SU-DHL-6 (cell line): ENCODE measurements around the gene ZNF654.
A peak's percentile ranks its signal among the peaks of the same experiment; 100 is the strongest.
"Not testable (repeated sequence)": the region's sequence is repeated elsewhere in the genome, so short reads cannot be mapped to it uniquely, and the experiment has no call there.

ENCODE experiments used
- H2AFZ ChIP-seq: fragments of 200-600 bp; sonication (generic); 2 replicates; pipeline ENCODE4 v1.6.1; 2014; ENCODE audit warnings: low read depth, mild to moderate bottlenecking, moderate library complexity, mixed read lengths, antibody characterized with exemption, low read length; ENCODE audit not compliant: severe bottlenecking
- H3F3A ChIP-seq: fragments of 200-600 bp; shearing (Covaris generic); 2 replicates; pipeline ENCODE4 v1.6.0; 2016; ENCODE audit warnings: antibody characterized with exemption, mild to moderate bottlenecking; ENCODE audit not compliant: insufficient read depth
- H3K27ac ChIP-seq: fragments of 200-600 bp; sonication (generic); 2 replicates; pipeline ENCODE4 v1.5.1; 2016; ENCODE audit warnings: low read depth, mild to moderate bottlenecking, low read length, moderate library complexity, mixed read lengths
- H3K27me3 ChIP-seq: fragments of 200-600 bp; sonication (generic), shearing (Covaris generic); 2 replicates; pipeline ENCODE4 v1.6.0; 2014; ENCODE audit warnings: mild to moderate bottlenecking, low read length
- H3K36me3 ChIP-seq: fragments of 200-600 bp; sonication (generic); 2 replicates; pipeline ENCODE4 v1.6.1; 2014; ENCODE audit warnings: mild to moderate bottlenecking, low read length, mixed read lengths
- H3K4me2 ChIP-seq: fragments of 300-600, 200-600 bp; shearing (Covaris generic), sonication (generic); 2 replicates; pipeline ENCODE4 v1.6.0; 2014; ENCODE audit warnings: low read length, low read depth, mild to moderate bottlenecking; ENCODE audit not compliant: poor library complexity, severe bottlenecking
- H3K4me3 ChIP-seq: fragments of 200-600 bp; sonication (generic); 2 replicates; pipeline ENCODE4 v1.5.1; 2014; ENCODE audit warnings: antibody characterized with exemption, low read length, mild to moderate bottlenecking, mixed read lengths; ENCODE audit not compliant: insufficient read depth, poor library complexity, severe bottlenecking
- H3K79me2 ChIP-seq: fragments of 200-600 bp; sonication (generic); 2 replicates; pipeline ENCODE4 v1.6.1; 2014; ENCODE audit warnings: mild to moderate bottlenecking, low read length, moderate library complexity; ENCODE audit not compliant: insufficient read depth
- H3K9ac ChIP-seq: fragments of 200-600 bp; sonication (generic); 2 replicates; pipeline ENCODE4 v1.7.0; 2014; ENCODE audit warnings: mild to moderate bottlenecking, low read length
- H3K9me2 ChIP-seq: fragments of 200-600 bp; sonication (generic); replicated peaks from 2 replicates; pipeline ENCODE4 v1.6.1; 2014; ENCODE audit warnings: low read length; ENCODE audit not compliant: insufficient read depth
- H3K9me3 ChIP-seq: fragments of 200-600 bp; sonication (generic); 2 replicates; pipeline ENCODE4 v1.6.1; 2014; ENCODE audit warnings: low read length, mixed read lengths; ENCODE audit not compliant: insufficient read depth
- H4K20me1 ChIP-seq: fragments of 200-600 bp; sonication (generic); 2 replicates; pipeline ENCODE4 v1.6.1; 2014; ENCODE audit warnings: low read depth, mild to moderate bottlenecking, antibody characterized with exemption, low read length, moderate library complexity, mixed read lengths
- CTCF ChIP-seq: fragments of 200-600 bp; sonication (generic); IDR thresholded peaks from one replicate; pipeline ENCODE4 v1.5.1; 2017; ENCODE audit warnings: antibody characterized with exemption, mild to moderate bottlenecking, low read length, moderate library complexity; ENCODE audit not compliant: insufficient read depth, poor library complexity, severe bottlenecking
- EZH2phosphoT487 ChIP-seq: fragments of 200-600 bp; sonication (generic), shearing (Covaris generic); conservative IDR thresholded peaks from 2 replicates; pipeline ENCODE4 v1.6.1; 2018; ENCODE audit warnings: mild to moderate bottlenecking, antibody characterized with exemption, low read length, moderate library complexity, mixed read lengths

ZNF654 gene

GRCh38 chr3:88058581-88059379, at the start of gene ZNF654, which contains the start of gene CGGBP1:
Gene ZNF654 (plus strand): TSS chr3:88059255. CDS start chr3:88059320, 65 bp downstream.
Gene CGGBP1 (minus strand): TSS chr3:88059005. CDS start chr3:88055976, 3,029 bp downstream.
- peaks cover 36% of the 10 kb centered on the region for H3K36me3 ChIP-seq
- peak within 1 kb of the TSS; percentile 88 for H3K4me2 ChIP-seq
- H3K27me3 ChIP-seq = no peaks in the 10 kb centered on the region
- H3K9ac ChIP-seq = peak within 1 kb of the TSS; percentile 97
- H3K9me2 ChIP-seq = no peaks in the 10 kb centered on the region
- TF ChIP-seq EZH2phosphoT487 (no peak), CTCF (no peak)
- H3K27ac ChIP-seq = peak within 1 kb of the TSS; percentile 74
- peak within 1 kb of the TSS; percentile 69 for H2AFZ ChIP-seq
- peaks cover 31% of the 10 kb centered on the region for H4K20me1 ChIP-seq
- peaks cover 73% of the 10 kb centered on the region for H3K79me2 ChIP-seq
- peaks cover 8% of the 10 kb centered on the region; the same call in 1 of the 2 replicates for H3F3A ChIP-seq
- peak within 1 kb of the TSS; percentile 79 for H3K4me3 ChIP-seq
- H3K9me3 ChIP-seq = no peaks in the 10 kb centered on the region

- no peak overlapping the region for H3K9ac ChIP-seq
- H3K4me2 ChIP-seq = no peak overlapping the region
- no peaks in the 10 kb centered on the region for H3K9me3 ChIP-seq
- no peaks in the 10 kb centered on the region for H3K36me3 ChIP-seq
- no peaks in the 10 kb centered on the region for H3K27me3 ChIP-seq
- no peak overlapping the region for H3K27ac ChIP-seq
- no peaks in the 10 kb centered on the region for H4K20me1 ChIP-seq
- H3K9me2 ChIP-seq = no peaks in the 10 kb centered on the region
- no peaks in the 10 kb centered on the region for H3F3A ChIP-seq
- TF ChIP-seq EZH2phosphoT487 = no peak
- no peak for TF ChIP-seq CTCF
- H3K79me2 ChIP-seq = no peaks in the 10 kb centered on the region
- no peak overlapping the region for H2AFZ ChIP-seq
- H3K4me3 ChIP-seq = no peak overlapping the region
Observed at GRCh38 chr3:88010810-88011209, 48.2 kb upstream of the ZNF654 start.

- Histone ChIP-seq H3K27ac (no peak overlapping the region), H4K20me1 (no peaks in the 10 kb centered on the region), H3K9me3 (no peaks in the 10 kb centered on the region), H3K9me2 (no peaks in the 10 kb centered on the region), H3K79me2 (no peaks in the 10 kb centered on the region), H3K27me3 (no peaks in the 10 kb centered on the region), H3K36me3 (no peaks in the 10 kb centered on the region), H3K4me3 (no peak overlapping the region), H3F3A (no peaks in the 10 kb centered on the region), H2AFZ (no peak overlapping the region), H3K4me2 (no peak overlapping the region), H3K9ac (no peak overlapping the region)
- no peak for TF ChIP-seq EZH2phosphoT487
- TF ChIP-seq CTCF = no peak
Observed at GRCh38 chr3:88013592-88013991, 45.5 kb upstream of the ZNF654 start.

DNA sequence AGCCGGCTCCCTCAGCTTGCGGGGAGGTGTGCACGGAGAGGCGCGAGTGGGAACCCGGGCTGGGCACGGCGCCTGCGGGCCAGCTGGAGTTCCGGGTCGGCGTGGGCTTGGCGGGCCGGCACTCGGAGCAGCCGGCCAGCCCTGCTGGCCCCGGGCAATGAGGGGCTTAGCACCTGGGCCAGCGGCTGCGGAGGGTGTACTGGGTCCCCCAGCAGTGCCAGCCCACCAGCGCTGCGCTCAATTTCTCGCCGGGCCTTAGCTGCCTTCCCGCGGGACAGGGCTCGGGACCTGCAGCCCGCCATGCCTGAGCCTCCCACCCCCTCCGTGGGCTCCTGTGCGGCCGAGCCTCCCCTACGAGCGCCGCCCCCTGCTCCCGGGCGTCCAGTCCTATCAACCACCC, 43.4 kb upstream of the ZNF654 start:
- H3K27me3 ChIP-seq, H3K4me3 ChIP-seq, H3K79me2 ChIP-seq, H3K36me3 ChIP-seq, H3K27ac ChIP-seq, H2AFZ ChIP-seq, H4K20me1 ChIP-seq, H3K9me2 ChIP-seq, H3K4me2 ChIP-seq, H3K9me3 ChIP-seq, H3K9ac ChIP-seq, H3F3A ChIP-seq: not testable (repeated sequence)
